Ectodermal cell (in vitro differentiated cells): ENCODE measurements around the gene MINPP1.

Experiments
- H3K27ac ChIP-seq: 2 replicates; pipeline ENCODE4 v1.7.0; 2013; ENCODE audit warnings: mild to moderate bottlenecking, low read depth, low read length; ENCODE audit not compliant: insufficient read depth, poor library complexity, severe bottlenecking
- H3K27me3 ChIP-seq: 2 replicates; pipeline ENCODE4 v1.7.0; 2013; ENCODE audit warnings: mild to moderate bottlenecking, low read length; ENCODE audit not compliant: insufficient read depth, control insufficient read depth, poor library complexity, severe bottlenecking
- H3K36me3 ChIP-seq: one replicate; pipeline ENCODE4 v1.7.0; 2013; ENCODE audit warnings: low read length; ENCODE audit not compliant: control insufficient read depth, insufficient read depth
- H3K4me1 ChIP-seq: one replicate; pipeline ENCODE4 v1.7.0; 2013; ENCODE audit warnings: low read length; ENCODE audit not compliant: control insufficient read depth, insufficient read depth
- H3K4me3 ChIP-seq: 2 replicates; pipeline ENCODE4 v1.7.0; 2013; ENCODE audit warnings: low read depth, low read length, control low read depth; ENCODE audit not compliant: insufficient read depth
- H3K9me3 ChIP-seq: 2 replicates; pipeline ENCODE4 v1.7.0; 2013; ENCODE audit warnings: mild to moderate bottlenecking, low read length, moderate library complexity; ENCODE audit not compliant: control insufficient read depth
- WGBS, 2 experiments: methylation state at CpG; one replicate each; pipeline ENCODE4 v1.1.7; 2013; ENCODE audit warnings: missing lambda C conversion rate in 2 of 2; 5-methylcytosine and 5-hydroxymethylcytosine counted together

MINPP1 gene

DNA sequence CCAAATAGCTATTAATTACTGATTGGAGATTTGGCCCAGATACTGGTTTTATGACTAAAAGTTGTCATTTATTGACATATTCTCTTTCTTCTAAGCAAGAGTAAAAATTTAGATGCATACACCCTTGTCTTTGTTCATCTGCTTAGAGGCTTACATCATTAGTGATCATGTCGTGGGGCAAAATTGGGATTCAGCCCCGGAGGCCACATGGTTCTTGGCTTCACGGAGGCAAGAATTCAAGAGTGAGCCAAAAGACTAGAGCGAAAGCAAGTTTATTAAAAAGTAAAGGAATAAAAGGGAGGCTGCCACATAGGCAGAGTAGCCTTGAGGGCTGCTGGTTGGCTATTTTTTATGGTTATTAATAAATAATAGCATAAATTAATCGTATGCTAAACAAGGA, 41.1 kb downstream of the MINPP1 start:
- peaks cover 19% of the 10 kb centered on the region for H3K36me3 ChIP-seq
- H3K27me3 ChIP-seq: no peaks in the 10 kb centered on the region
- peaks cover 2% of the 10 kb centered on the region for H3K4me1 ChIP-seq
- no peak overlapping the region for H3K27ac ChIP-seq
- H3K9me3 ChIP-seq: no peaks in the 10 kb centered on the region
- WGBS, 2 experiments: 75 to 76% methylated on average over 5 of the region's 5 CpGs
- H3K4me3 ChIP-seq: no peak overlapping the region

DNA sequence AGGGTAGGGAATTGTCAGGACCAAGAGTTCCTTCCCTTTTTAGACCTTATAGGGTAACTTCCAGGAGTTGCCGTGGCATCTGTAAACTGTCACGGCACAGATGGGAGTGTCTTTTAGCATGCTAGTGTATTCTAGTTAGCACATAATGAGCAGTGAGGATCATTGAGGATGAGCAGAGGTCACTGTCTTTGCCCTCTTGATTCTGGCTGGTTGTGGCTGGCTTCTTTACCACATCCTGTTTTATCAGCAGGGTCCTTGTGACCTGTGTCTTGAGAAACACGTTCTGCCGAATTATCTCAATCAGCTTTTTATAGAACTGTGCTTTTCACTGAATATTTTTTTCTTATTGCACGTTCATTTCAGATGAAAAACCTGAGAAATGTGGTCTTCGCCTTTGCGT, 41.5 kb downstream of the MINPP1 start:
- peaks cover 19% of the 10 kb centered on the region for H3K36me3 ChIP-seq
- peaks cover 5% of the 10 kb centered on the region for H3K4me1 ChIP-seq
- WGBS, 2 experiments: 96% methylated on average over 7 of the region's 7 CpGs
- H3K9me3 ChIP-seq: no peaks in the 10 kb centered on the region
- no peak overlapping the region for H3K4me3 ChIP-seq
- no peak overlapping the region for H3K27ac ChIP-seq
- H3K27me3 ChIP-seq: no peaks in the 10 kb centered on the region

DNA sequence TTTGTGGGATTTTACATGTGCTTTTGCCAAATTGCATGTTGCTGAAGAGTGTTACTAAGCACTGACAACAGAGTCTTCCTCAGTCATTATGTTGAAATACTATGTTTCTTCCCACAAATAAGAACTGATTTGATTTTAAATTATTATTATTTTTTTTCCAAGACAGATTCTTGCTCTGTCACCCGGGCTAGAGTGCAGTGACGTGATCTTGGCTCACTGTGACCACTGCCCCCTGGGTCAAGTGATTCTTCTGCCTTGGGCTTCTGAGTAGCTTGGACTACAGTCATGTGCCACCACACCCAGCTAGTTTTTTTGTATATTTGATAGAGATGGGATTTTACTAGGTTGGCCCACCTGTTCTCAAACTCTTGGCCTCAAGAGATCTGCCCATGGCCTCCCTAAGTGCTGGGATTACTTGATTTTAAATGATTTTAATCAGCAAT, 42.3 kb downstream of the MINPP1 start:
- 90 to 95% methylated on average over 2 of the region's 2 CpGs for WGBS, 2 experiments
- no peaks in the 10 kb centered on the region for H3K27me3 ChIP-seq
- H3K4me1 ChIP-seq: peaks cover 5% of the 10 kb centered on the region
- no peak overlapping the region for H3K27ac ChIP-seq
- no peak overlapping the region for H3K4me3 ChIP-seq
- H3K9me3 ChIP-seq: no peaks in the 10 kb centered on the region
- peaks cover 16% of the 10 kb centered on the region for H3K36me3 ChIP-seq

DNA sequence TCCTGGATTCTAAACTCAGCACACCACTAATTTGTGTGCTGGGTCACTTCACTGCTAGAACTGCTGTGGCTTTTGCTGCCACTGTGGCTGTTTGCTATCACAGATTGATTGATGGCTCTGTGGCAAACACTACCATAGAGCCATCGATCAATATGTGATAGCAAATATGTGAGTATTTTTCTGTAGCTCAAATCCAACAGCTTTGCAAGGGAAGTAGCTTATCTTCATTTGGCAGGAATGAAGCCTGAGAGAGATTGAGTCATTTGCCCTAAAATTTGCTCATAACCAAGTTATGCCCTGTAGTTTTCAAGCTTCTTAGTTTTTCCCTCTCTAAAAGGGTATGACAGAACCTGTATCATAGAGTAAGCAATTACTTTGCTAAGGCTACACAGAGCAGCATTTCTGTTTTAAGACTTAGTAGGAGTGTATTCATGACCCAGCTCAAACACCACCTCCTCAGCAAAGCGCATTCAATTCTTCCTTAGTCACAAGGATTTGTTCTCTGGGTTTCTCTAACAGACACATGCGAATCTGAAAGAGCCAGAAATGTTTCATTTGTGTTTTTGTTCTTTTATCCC, 43.1 kb downstream of the MINPP1 start:
- no peaks in the 10 kb centered on the region for H3K9me3 ChIP-seq
- no peaks in the 10 kb centered on the region for H3K27me3 ChIP-seq
- WGBS, 2 experiments: 55 to 66% methylated on average over 3 of the region's 3 CpGs
- no peak overlapping the region for H3K27ac ChIP-seq
- no peak overlapping the region for H3K4me3 ChIP-seq
- peaks cover 13% of the 10 kb centered on the region for H3K36me3 ChIP-seq
- H3K4me1 ChIP-seq: peaks cover 5% of the 10 kb centered on the region

DNA sequence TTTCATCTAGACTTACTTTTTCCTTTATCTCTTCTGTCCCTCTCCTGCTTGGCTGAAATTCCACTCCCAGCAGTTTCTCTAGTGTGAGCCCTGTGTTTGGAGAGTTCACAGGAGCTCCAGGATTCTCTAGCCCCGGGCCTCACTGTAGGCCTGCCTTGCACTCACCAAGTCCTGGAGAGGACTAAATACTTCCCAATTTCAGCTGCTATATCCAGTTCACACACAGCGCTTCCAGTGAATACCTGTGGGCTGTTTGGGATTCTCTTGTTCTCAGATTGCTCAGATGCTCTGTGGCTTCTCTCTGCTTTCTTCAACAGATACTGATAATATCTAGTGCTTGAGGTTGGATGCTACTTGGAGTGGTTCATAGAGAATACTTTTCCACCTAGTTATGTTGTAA, 46.0 kb downstream of the MINPP1 start:
- Histone ChIP-seq H3K4me1 (peaks cover 5% of the 10 kb centered on the region), H3K27me3 (no peaks in the 10 kb centered on the region), H3K4me3 (no peak overlapping the region), H3K27ac (no peak overlapping the region), H3K36me3 (peaks cover 7% of the 10 kb centered on the region), H3K9me3 (no peaks in the 10 kb centered on the region)
- 62 to 70% methylated on average over 2 of the region's 2 CpGs for WGBS, 2 experiments

DNA sequence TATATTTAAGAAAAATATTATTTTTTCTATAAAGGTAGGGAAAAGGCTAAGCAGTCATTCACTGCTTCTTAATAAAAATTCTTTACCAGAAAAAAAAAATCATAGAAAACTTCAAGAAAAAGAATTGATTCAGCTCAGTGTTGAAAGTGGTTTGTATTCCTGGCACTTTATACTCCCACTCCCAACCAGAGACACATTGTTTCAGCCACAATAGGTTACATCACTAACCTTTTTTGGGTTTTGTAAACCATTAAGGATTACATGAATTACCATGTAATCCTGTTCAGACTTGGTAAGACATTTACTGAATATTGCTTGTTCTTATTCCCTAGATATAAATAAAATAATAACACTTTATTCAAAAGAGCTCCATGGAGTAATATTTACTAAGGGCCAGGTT, 46.6 kb downstream of the MINPP1 start:
- H3K4me3 ChIP-seq: no peak overlapping the region
- no peaks in the 10 kb centered on the region for H3K27me3 ChIP-seq
- H3K36me3 ChIP-seq: peaks cover 7% of the 10 kb centered on the region
- H3K27ac ChIP-seq: no peak overlapping the region
- peaks cover 5% of the 10 kb centered on the region for H3K4me1 ChIP-seq
- H3K9me3 ChIP-seq: no peaks in the 10 kb centered on the region

DNA sequence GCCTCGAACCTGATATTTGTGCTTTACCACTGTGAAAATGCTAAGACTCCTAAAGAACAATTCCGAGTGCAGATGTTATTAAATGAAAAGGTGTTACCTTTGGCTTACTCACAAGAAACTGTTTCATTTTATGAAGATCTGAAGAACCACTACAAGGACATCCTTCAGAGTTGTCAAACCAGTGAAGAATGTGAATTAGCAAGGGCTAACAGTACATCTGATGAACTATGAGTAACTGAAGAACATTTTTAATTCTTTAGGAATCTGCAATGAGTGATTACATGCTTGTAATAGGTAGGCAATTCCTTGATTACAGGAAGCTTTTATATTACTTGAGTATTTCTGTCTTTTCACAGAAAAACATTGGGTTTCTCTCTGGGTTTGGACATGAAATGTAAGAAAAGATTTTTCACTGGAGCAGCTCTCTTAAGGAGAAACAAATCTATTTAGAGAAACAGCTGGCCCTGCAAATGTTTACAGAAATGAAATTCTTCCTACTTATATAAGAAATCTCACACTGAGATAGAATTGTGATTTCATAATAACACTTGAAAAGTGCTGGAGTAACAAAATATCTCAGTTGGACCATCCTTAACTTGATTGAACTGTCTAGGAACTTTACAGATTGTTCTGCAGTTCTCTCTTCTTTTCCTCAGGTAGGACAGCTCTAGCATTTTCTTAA, 47.7 kb downstream of the MINPP1 start:
- Histone ChIP-seq H3K36me3 (peaks cover 3% of the 10 kb centered on the region), H3K4me3 (no peak overlapping the region), H3K4me1 (peaks cover 5% of the 10 kb centered on the region), H3K27ac (no peak overlapping the region), H3K27me3 (no peaks in the 10 kb centered on the region), H3K9me3 (no peaks in the 10 kb centered on the region)
- WGBS, 2 experiments: 92 to 94% methylated on average over 2 of the region's 2 CpGs

DNA sequence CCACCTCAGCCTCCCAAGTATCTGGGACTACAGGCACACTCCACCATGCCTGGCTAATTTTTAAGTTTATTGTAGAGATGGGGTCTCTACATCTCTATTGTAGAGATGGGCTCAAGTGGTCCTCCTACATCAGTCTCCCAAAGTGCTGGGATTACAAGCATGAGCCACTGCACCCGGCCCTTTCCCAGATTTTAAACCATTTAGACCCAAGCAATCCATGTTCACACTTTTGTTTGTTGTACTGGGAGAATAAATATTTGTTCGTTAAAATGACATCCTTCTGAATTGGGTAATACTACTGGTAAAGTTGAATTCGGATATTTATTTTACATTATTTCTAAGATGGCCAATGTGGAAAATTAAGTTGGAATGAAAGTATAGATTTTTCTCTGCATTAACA, 52.7 kb downstream of the MINPP1 start:
- WGBS, 2 experiments: 93 to 100% methylated on average over 1 to 3 of the region's 3 CpGs
- H3K4me3 ChIP-seq: no peak overlapping the region
- H3K36me3 ChIP-seq: no peaks in the 10 kb centered on the region
- H3K27me3 ChIP-seq: no peaks in the 10 kb centered on the region
- H3K4me1 ChIP-seq: no peaks in the 10 kb centered on the region
- H3K27ac ChIP-seq: no peak overlapping the region
- H3K9me3 ChIP-seq: no peaks in the 10 kb centered on the region

DNA sequence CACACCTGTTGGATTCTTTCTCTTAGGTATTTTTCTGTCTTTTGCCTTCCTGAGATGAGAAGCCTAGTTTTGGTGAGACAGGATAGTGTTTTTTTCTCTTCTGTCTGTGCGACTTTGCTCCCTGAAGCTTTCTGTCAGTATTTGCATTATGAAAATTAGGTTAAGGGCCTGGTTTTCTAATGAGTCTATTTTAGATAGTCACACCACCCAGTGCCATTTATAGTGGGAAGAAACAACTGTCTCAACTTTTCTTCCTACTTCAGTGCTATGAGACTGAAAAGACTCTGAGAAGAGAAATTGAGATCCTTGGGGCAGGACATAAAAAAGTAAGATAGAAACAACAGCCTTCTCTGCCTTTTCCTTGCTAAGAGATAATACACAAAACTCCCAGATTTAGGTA, 53.6 kb downstream of the MINPP1 start:
- no CpG with 5 or more reads among the region's 1 CpG for WGBS, 2 experiments
- Histone ChIP-seq H3K27me3 (no peaks in the 10 kb centered on the region), H3K4me1 (no peaks in the 10 kb centered on the region), H3K36me3 (no peaks in the 10 kb centered on the region), H3K4me3 (no peak overlapping the region), H3K27ac (no peak overlapping the region), H3K9me3 (no peaks in the 10 kb centered on the region)

DNA sequence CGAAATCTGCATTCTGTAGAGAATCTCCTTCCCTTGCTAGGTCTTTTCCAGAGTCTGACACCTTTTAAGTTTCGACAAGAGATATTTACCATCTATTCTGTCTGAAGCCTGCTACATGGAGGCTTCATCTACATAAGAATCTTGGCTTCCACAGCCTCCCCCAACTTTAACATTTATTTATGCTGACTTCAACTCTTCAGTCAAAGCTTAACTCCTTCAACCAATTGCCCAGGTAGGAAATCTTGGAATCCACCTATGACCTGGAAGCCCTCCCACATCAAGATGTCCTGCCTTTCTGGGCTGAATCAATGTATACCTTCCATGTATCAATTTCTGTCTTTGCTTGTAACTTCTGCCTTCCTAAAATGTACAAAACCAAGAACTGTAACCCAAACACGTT, 54.7 kb downstream of the MINPP1 start:
- Histone ChIP-seq H3K27ac (no peak overlapping the region), H3K9me3 (no peaks in the 10 kb centered on the region), H3K4me3 (no peak overlapping the region), H3K27me3 (no peaks in the 10 kb centered on the region), H3K4me1 (no peaks in the 10 kb centered on the region), H3K36me3 (no peaks in the 10 kb centered on the region)
- 50 to 54% methylated on average over 3 of the region's 3 CpGs for WGBS, 2 experiments
